ENCODE data around the gene EFNA4.

Gene EFNA4

DNA sequence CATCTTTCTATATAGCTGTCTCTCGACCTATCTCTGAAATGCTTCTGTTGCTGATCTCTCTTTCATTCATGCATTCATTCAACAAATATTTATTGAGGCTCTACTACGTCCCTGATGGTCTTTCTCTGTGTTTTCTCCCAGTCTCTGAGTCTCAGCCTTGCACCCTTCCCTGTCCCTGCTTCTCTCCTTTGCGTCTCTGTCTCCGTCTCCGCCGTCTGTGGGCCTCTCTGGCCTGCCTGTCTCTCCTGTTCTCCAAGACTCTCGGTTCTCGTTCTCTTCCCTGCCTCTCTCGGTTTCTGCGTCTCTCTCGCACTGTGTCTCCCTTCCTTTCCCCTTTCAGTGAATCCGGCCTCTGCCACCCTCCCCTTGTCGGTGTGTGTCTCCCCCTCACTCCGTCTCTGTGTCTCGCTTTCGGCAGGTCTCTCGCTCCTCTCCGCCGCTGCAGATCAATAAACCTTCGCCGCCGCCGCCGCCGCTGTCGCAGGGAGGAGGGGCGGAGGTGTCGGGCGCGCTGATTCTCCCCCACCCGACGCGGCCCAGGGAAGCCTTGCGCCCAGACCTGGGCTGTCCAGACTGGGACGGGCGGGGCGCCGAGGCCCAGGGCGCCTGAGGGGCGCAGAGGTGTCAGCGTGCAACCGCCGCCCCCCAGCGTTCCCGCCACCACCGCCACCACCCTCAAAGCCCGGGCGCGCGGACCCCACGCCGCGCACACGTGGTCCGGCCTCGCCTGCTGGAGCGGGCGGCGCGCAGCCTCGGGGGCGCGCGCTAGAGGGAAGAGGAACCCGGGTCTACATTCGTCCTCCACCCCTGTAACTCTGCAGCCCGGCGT, 18.1 kb downstream of the EFNA4 start:
- H3K4me3 ChIP-seq (ENCODE audit: low read depth, low read length): no peak overlapping the region
- in situ Hi-C loops (cut with HindIII; ENCODE audit: low sequenced_read_pairs): no loop called here
- TF ChIP-seq, protein P1, sequence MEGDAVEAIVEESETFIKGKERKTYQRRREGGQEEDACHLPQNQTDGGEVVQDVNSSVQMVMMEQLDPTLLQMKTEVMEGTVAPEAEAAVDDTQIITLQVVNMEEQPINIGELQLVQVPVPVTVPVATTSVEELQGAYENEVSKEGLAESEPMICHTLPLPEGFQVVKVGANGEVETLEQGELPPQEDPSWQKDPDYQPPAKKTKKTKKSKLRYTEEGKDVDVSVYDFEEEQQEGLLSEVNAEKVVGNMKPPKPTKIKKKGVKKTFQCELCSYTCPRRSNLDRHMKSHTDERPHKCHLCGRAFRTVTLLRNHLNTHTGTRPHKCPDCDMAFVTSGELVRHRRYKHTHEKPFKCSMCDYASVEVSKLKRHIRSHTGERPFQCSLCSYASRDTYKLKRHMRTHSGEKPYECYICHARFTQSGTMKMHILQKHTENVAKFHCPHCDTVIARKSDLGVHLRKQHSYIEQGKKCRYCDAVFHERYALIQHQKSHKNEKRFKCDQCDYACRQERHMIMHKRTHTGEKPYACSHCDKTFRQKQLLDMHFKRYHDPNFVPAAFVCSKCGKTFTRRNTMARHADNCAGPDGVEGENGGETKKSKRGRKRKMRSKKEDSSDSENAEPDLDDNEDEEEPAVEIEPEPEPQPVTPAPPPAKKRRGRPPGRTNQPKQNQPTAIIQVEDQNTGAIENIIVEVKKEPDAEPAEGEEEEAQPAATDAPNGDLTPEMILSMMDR (IDR thresholded peaks at IDR 0.05; ENCODE audit: low read depth, low read length, missing control alignments): no peak
- no peak for DNase-seq (ENCODE audit: low read depth)

DNA sequence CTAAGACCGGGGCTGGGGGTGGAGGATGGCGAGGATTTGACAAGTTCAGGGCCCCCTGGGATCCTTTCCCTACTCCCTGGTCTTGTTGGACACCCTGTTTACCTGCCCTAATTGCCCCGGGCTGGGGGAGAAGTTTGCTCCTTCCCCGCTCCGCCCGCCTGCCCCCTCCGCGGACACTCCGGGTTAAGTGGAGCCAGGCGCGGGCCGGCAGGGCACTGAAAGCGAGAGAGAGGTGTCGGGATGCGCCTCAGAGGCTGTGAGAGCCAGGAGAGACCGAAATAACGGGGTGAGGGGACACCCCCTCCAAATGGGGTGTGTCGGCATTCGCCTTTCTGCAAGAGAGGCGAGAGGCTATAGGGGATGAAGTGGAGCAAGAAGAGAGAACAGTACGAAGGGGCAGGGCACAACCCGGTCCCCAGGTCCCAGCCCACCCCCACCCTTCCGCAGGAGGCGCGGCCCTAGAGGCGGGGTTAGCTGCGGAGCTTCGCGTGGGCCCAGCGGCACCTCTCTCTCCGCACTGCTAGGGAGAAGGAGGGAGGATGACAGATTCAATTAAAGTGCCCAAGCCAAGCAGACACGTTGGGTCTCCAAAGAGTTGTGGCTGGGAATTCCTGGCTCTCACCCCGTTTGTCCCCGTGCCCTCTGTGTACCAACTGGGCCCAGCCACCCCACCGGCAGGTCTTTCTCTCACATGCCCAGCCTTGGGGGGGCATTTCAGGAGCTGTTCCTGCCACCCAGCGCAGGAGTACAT, 18.9 kb downstream of the EFNA4 start:
- TF ChIP-seq, protein P1 (IDR thresholded peaks at IDR 0.05; ENCODE audit: low read depth, low read length, missing control alignments): no peak
- in situ Hi-C loops (cut with HindIII; ENCODE audit: low sequenced_read_pairs): no loop called here
- DNase-seq (ENCODE audit: low read depth): no peak
- H3K4me3 ChIP-seq (ENCODE audit: low read depth, low read length): no peak overlapping the region

GRCh38 chr1:155083052-155083541, 19.6 kb downstream of the EFNA4 start:
- DNase-seq (ENCODE audit: low read depth): no peak
- TF ChIP-seq, protein P1 (IDR thresholded peaks at IDR 0.05; ENCODE audit: low read depth, low read length, missing control alignments): no peak
- in situ Hi-C loops (cut with HindIII; ENCODE audit: low sequenced_read_pairs): no loop called here
- H3K4me3 ChIP-seq (ENCODE audit: low read depth, low read length): no peak overlapping the region

GRCh38 chr1:155083865-155084721, 20.6 kb downstream of the EFNA4 start:
- TF ChIP-seq, protein P1 (IDR thresholded peaks at IDR 0.05; ENCODE audit: low read depth, low read length, missing control alignments): peak; percentile 32
- no peak for DNase-seq (ENCODE audit: low read depth)
- in situ Hi-C loops (cut with HindIII; ENCODE audit: low sequenced_read_pairs): no loop called here
- peak overlapping the region; percentile 53 for H3K4me3 ChIP-seq (ENCODE audit: low read depth, low read length)

DNA sequence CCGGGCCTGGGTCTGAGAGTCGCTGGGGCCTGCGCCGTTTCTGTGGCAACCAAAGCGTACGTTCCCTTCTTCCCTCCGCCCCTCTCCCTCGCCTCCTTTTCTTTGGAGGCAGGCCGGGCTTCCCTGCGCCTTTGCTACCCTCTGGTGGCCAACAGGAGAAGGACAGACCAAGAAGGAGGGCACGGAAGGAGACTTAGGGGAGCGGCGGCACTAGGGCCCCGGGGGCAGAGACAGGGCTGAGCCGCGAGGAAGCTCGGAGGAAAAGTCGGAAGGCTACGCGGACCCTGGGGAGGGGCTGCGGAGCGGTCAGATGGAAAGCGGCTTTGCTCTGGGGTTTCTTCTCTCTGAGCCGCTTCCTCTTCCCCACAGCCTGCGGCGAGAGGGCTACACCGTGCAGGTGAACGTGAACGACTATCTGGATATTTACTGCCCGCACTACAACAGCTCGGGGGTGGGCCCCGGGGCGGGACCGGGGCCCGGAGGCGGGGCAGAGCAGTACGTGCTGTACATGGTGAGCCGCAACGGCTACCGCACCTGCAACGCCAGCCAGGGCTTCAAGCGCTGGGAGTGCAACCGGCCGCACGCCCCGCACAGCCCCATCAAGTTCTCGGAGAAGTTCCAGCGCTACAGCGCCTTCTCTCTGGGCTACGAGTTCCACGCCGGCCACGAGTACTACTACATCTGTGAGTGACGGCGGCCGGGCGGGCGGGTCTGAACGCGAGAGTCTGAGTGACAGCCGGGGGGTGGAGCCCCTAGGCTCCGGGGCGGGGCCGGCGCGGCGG, 21.4 kb downstream of the EFNA4 start:
- in situ Hi-C loops (cut with HindIII; ENCODE audit: low sequenced_read_pairs): no loop called here
- peak overlapping the region; percentile 53 for H3K4me3 ChIP-seq (ENCODE audit: low read depth, low read length)
- TF ChIP-seq, protein P1 (IDR thresholded peaks at IDR 0.05; ENCODE audit: low read depth, low read length, missing control alignments): peak; percentile 93
- DNase-seq (ENCODE audit: low read depth): peak; percentile 86

All from astrocyte of the cerebellum (primary cell).